ENCODE measurements around the gene SLC38A4. TPM values are rescaled to one million over a fixed set of nuclear protein-coding genes. Genes with fewer than 3 reads are reported as not detected.

Gene SLC38A4
- total and polyA plus RNA-seq, 7 experiments from 2014 or later = not detected

GRCh38 chr12:46785382-46785781, 40.4 kb downstream of the SLC38A4 start:
- no peak for DNase-seq
- Mint-ChIP-seq H3K36me3 (no peaks in the 10 kb centered on the region), H3K27me3 (peaks cover 0 to 14% (median 4%) of the 10 kb centered on the region in 5 donors), H3K27ac (no peak overlapping the region), H3K4me1 (peaks cover 0 to 2% (median 0%) of the 10 kb centered on the region in 7 donors), H3K4me3 (no peak overlapping the region), H3K9me3 (peaks cover 0 to 2% (median 0%) of the 10 kb centered on the region in 11 donors)
- no peaks in the 10 kb centered on the region for H3K4me1 ChIP-seq (ENCODE audit: control insufficient read depth in 2 of 2, insufficient read depth in 2 of 2, low read length in 2 of 2)
- H3K27me3 ChIP-seq (ENCODE audit: control insufficient read depth in 2 of 2, insufficient read depth in 2 of 2, low read length in 2 of 2) = peaks cover 0 to 9% of the 10 kb centered on the region in 2 donors
- POLR2A ChIA-PET = no interaction called here
- CTCF ChIA-PET = no interaction called here
- no peaks in the 10 kb centered on the region for H3K9me3 ChIP-seq (ENCODE audit: control insufficient read depth in 2 of 3, low read length in 3 of 3)
- no peak for ATAC-seq
- no peaks in the 10 kb centered on the region for H3K36me3 ChIP-seq (ENCODE audit: control insufficient read depth in 2 of 3, insufficient read depth in 3 of 3, low read length in 3 of 3)
- H3K27ac ChIP-seq (ENCODE audit: low read depth, low read length) = no peak overlapping the region
- H3K4me3 ChIP-seq (ENCODE audit: low read length) = no peak overlapping the region
- intact Hi-C loops (cut with micrococcal nuclease) = no loop called here

- H3K36me3 Mint-ChIP-seq = no peaks in the 10 kb centered on the region
- H3K27me3 Mint-ChIP-seq = peaks cover 0 to 15% (median 5%) of the 10 kb centered on the region in 5 donors
- DNase-seq (no peak), ATAC-seq (no peak)
- H3K27me3 ChIP-seq (ENCODE audit: control insufficient read depth in 2 of 2, insufficient read depth in 2 of 2, low read length in 2 of 2) = peaks cover 0 to 9% of the 10 kb centered on the region in 2 donors
- H3K27ac ChIP-seq (ENCODE audit: low read depth, low read length) = no peak overlapping the region
- H3K4me1 Mint-ChIP-seq = peaks cover 0 to 2% (median 0%) of the 10 kb centered on the region in 7 donors
- ChIA-PET POLR2A (no interaction called here), CTCF (no interaction called here)
- no peak overlapping the region for H3K4me3 Mint-ChIP-seq
- H3K4me1 ChIP-seq (ENCODE audit: control insufficient read depth in 2 of 2, insufficient read depth in 2 of 2, low read length in 2 of 2) = no peaks in the 10 kb centered on the region
- no peak overlapping the region for H3K4me3 ChIP-seq (ENCODE audit: low read length)
- no peaks in the 10 kb centered on the region for H3K36me3 ChIP-seq (ENCODE audit: control insufficient read depth in 2 of 3, insufficient read depth in 3 of 3, low read length in 3 of 3)
- no peaks in the 10 kb centered on the region for H3K9me3 ChIP-seq (ENCODE audit: control insufficient read depth in 2 of 3, low read length in 3 of 3)
- intact Hi-C loops (cut with micrococcal nuclease) = no loop called here
- peaks cover 0 to 2% (median 0%) of the 10 kb centered on the region in 11 donors for H3K9me3 Mint-ChIP-seq
- no peak overlapping the region for H3K27ac Mint-ChIP-seq
Observed at GRCh38 chr12:46783871-46784270, 41.9 kb downstream of the SLC38A4 start.

- no peaks in the 10 kb centered on the region for H3K9me3 ChIP-seq (ENCODE audit: control insufficient read depth in 2 of 3, low read length in 3 of 3)
- ATAC-seq (no peak), DNase-seq (no peak)
- POLR2A ChIA-PET = no interaction called here
- Mint-ChIP-seq H3K4me3 (no peak overlapping the region), H3K36me3 (no peaks in the 10 kb centered on the region), H3K4me1 (no peaks in the 10 kb centered on the region), H3K27me3 (peaks cover 0 to 15% (median 5%) of the 10 kb centered on the region in 5 donors), H3K27ac (no peak overlapping the region), H3K9me3 (peaks cover 0 to 2% (median 0%) of the 10 kb centered on the region in 11 donors)
- H3K36me3 ChIP-seq (ENCODE audit: control insufficient read depth in 2 of 3, insufficient read depth in 3 of 3, low read length in 3 of 3) = no peaks in the 10 kb centered on the region
- no peaks in the 10 kb centered on the region for H3K4me1 ChIP-seq (ENCODE audit: control insufficient read depth in 2 of 2, insufficient read depth in 2 of 2, low read length in 2 of 2)
- intact Hi-C loops (cut with micrococcal nuclease) = no loop called here
- CTCF ChIA-PET = interaction anchor here (0.5 kb wide), 1 partner anchor 491 kb away, joined by 3 read pairs; no protein-coding TSS in a partner anchor
- no peak overlapping the region for H3K27ac ChIP-seq (ENCODE audit: low read depth, low read length)
- no peak overlapping the region for H3K4me3 ChIP-seq (ENCODE audit: low read length)
- H3K27me3 ChIP-seq (ENCODE audit: control insufficient read depth in 2 of 2, insufficient read depth in 2 of 2, low read length in 2 of 2) = peaks cover 0 to 5% of the 10 kb centered on the region in 2 donors
Observed at GRCh38 chr12:46779879-46780278, 45.9 kb downstream of the SLC38A4 start.

- ChIA-PET CTCF (no interaction called here), POLR2A (no interaction called here)
- H3K36me3 ChIP-seq (ENCODE audit: control insufficient read depth in 2 of 3, insufficient read depth in 3 of 3, low read length in 3 of 3) = no peaks in the 10 kb centered on the region
- H3K4me1 Mint-ChIP-seq = no peaks in the 10 kb centered on the region
- intact Hi-C loops (cut with micrococcal nuclease) = no loop called here
- peaks cover 0 to 5% of the 10 kb centered on the region in 2 donors for H3K27me3 ChIP-seq (ENCODE audit: control insufficient read depth in 2 of 2, insufficient read depth in 2 of 2, low read length in 2 of 2)
- H3K9me3 Mint-ChIP-seq = peaks cover 0 to 2% (median 0%) of the 10 kb centered on the region in 11 donors
- H3K4me3 Mint-ChIP-seq = no peak overlapping the region
- H3K27ac ChIP-seq (ENCODE audit: low read depth, low read length) = no peak overlapping the region
- H3K27ac Mint-ChIP-seq = no peak overlapping the region
- no peaks in the 10 kb centered on the region for H3K4me1 ChIP-seq (ENCODE audit: control insufficient read depth in 2 of 2, insufficient read depth in 2 of 2, low read length in 2 of 2)
- H3K36me3 Mint-ChIP-seq = no peaks in the 10 kb centered on the region
- H3K9me3 ChIP-seq (ENCODE audit: control insufficient read depth in 2 of 3, low read length in 3 of 3) = no peaks in the 10 kb centered on the region
- peaks cover 0 to 15% (median 5%) of the 10 kb centered on the region in 5 donors for H3K27me3 Mint-ChIP-seq
- no peak for ATAC-seq
- H3K4me3 ChIP-seq (ENCODE audit: low read length) = no peak overlapping the region
- no peak for DNase-seq
Observed at GRCh38 chr12:46779063-46779462, 46.7 kb downstream of the SLC38A4 start.

- no peak overlapping the region for H3K4me3 Mint-ChIP-seq
Observed at GRCh38 chr12:46778415-46778814, 47.4 kb downstream of the SLC38A4 start.

GRCh38 chr12:46777587-46777986, 48.2 kb downstream of the SLC38A4 start:
- Histone ChIP-seq H3K36me3 (ENCODE audit: control insufficient read depth in 2 of 3, insufficient read depth in 3 of 3, low read length in 3 of 3) (no peaks in the 10 kb centered on the region), H3K9me3 (ENCODE audit: control insufficient read depth in 2 of 3, low read length in 3 of 3) (no peaks in the 10 kb centered on the region), H3K4me3 (ENCODE audit: low read length) (no peak overlapping the region), H3K4me1 (ENCODE audit: control insufficient read depth in 2 of 2, insufficient read depth in 2 of 2, low read length in 2 of 2) (no peaks in the 10 kb centered on the region), H3K27me3 (ENCODE audit: control insufficient read depth in 2 of 2, insufficient read depth in 2 of 2, low read length in 2 of 2) (no peaks in the 10 kb centered on the region), H3K27ac (ENCODE audit: low read depth, low read length) (no peak overlapping the region)
- Mint-ChIP-seq H3K4me3 (no peak overlapping the region), H3K27ac (no peak overlapping the region), H3K36me3 (no peaks in the 10 kb centered on the region), H3K27me3 (peaks cover 0 to 7% (median under 1%) of the 10 kb centered on the region in 5 donors), H3K9me3 (no peaks in the 10 kb centered on the region), H3K4me1 (no peaks in the 10 kb centered on the region)
- ChIA-PET POLR2A (no interaction called here), CTCF (no interaction called here)
- no peak for DNase-seq
- intact Hi-C loops (cut with micrococcal nuclease) = no loop called here
- no peak for ATAC-seq

More at GRCh38 chr12:46778415-46778814, 47.4 kb downstream of the SLC38A4 start:
- Histone ChIP-seq H3K4me1 (ENCODE audit: control insufficient read depth in 2 of 2, insufficient read depth in 2 of 2, low read length in 2 of 2) (no peaks in the 10 kb centered on the region), H3K27ac (ENCODE audit: low read depth, low read length) (no peak overlapping the region), H3K4me3 (ENCODE audit: low read length) (no peak overlapping the region), H3K36me3 (ENCODE audit: control insufficient read depth in 2 of 3, insufficient read depth in 3 of 3, low read length in 3 of 3) (no peaks in the 10 kb centered on the region), H3K9me3 (ENCODE audit: control insufficient read depth in 2 of 3, low read length in 3 of 3) (no peaks in the 10 kb centered on the region), H3K27me3 (ENCODE audit: control insufficient read depth in 2 of 2, insufficient read depth in 2 of 2, low read length in 2 of 2) (peaks cover 0 to 2% of the 10 kb centered on the region in 2 donors)
- no peaks in the 10 kb centered on the region for H3K4me1 Mint-ChIP-seq
- intact Hi-C loops (cut with micrococcal nuclease) = no loop called here
- ATAC-seq (no peak), DNase-seq (no peak)
- POLR2A ChIA-PET = no interaction called here
- peaks cover 0 to 12% (median 5%) of the 10 kb centered on the region in 5 donors for H3K27me3 Mint-ChIP-seq
- no peaks in the 10 kb centered on the region for H3K36me3 Mint-ChIP-seq
- peaks cover 0 to 2% (median 0%) of the 10 kb centered on the region in 11 donors for H3K9me3 Mint-ChIP-seq
- no peak overlapping the region for H3K27ac Mint-ChIP-seq
- CTCF ChIA-PET = no interaction called here

- no peaks in the 10 kb centered on the region for H3K27me3 ChIP-seq (ENCODE audit: control insufficient read depth in 2 of 2, insufficient read depth in 2 of 2, low read length in 2 of 2)
- ChIA-PET CTCF (no interaction called here), POLR2A (no interaction called here)
- no peaks in the 10 kb centered on the region for H3K4me1 Mint-ChIP-seq
- H3K27ac ChIP-seq (ENCODE audit: low read depth, low read length) = no peak overlapping the region
- DNase-seq (no peak), ATAC-seq (no peak)
- intact Hi-C loops (cut with micrococcal nuclease) = no loop called here
- no peak overlapping the region for H3K4me3 Mint-ChIP-seq
- H3K36me3 ChIP-seq (ENCODE audit: control insufficient read depth in 2 of 3, insufficient read depth in 3 of 3, low read length in 3 of 3) = no peaks in the 10 kb centered on the region
- H3K9me3 ChIP-seq (ENCODE audit: control insufficient read depth in 2 of 3, low read length in 3 of 3) = no peaks in the 10 kb centered on the region
- H3K27ac Mint-ChIP-seq = no peak overlapping the region
- no peaks in the 10 kb centered on the region for H3K36me3 Mint-ChIP-seq
- peaks cover 0 to 15% (median 2%) of the 10 kb centered on the region in 5 donors for H3K27me3 Mint-ChIP-seq
- no peaks in the 10 kb centered on the region for H3K9me3 Mint-ChIP-seq
- H3K4me1 ChIP-seq (ENCODE audit: control insufficient read depth in 2 of 2, insufficient read depth in 2 of 2, low read length in 2 of 2) = no peaks in the 10 kb centered on the region
- no peak overlapping the region for H3K4me3 ChIP-seq (ENCODE audit: low read length)
Observed at GRCh38 chr12:46775796-46776195, 50.0 kb downstream of the SLC38A4 start.

Measured in naive thymus-derived CD4-positive, alpha-beta T cell (primary cell).